Gastrocnemius medialis (tissue), 4 donors: ENCODE measurements around the gene RPS6KA4. TPM values are rescaled to one million over a fixed set of nuclear protein-coding genes. Genes with fewer than 3 reads are reported as not detected.
"Not testable (repeated sequence)": the region's sequence is repeated elsewhere in the genome, so short reads cannot be mapped to it uniquely, and the experiment has no call there.

Experiments
- ATAC-seq, 2 donors: fragments of 150-250 bp; one replicate each; pipeline ENCODE4 v1.9.1; 2016
- DNase-seq, 2 donors: peaks; one replicate each; pipeline ENCODE4 v3.0.0-alpha.2; 2019
- H3K27ac ChIP-seq, 4 donors: fragments of 200-600 bp; sonication (generic); 1 replicate in 1 of 4; 2 replicates in 3 of 4; pipeline ENCODE4 v1.5.1; 2016 to 2018; ENCODE audit warnings: mild to moderate bottlenecking in 2 of 4, moderate library complexity in 1 of 4
- H3K27me3 ChIP-seq, 3 donors: fragments of 200-600 bp; sonication (generic) in 2 of 3; 1 replicate in 1 of 3; 2 replicates in 2 of 3; pipeline versions ENCODE4 v1.5.1 to v1.6.0; 2016 to 2019; ENCODE audit warnings: mild to moderate bottlenecking in 1 of 3, moderate library complexity in 1 of 3
- H3K36me3 ChIP-seq, 2 donors: fragments of 200-600 bp; sonication (generic) in 1 of 2; one replicate each; pipeline ENCODE4 v1.5.1; 2017 to 2018
- H3K4me1 ChIP-seq, 2 donors: fragments of 200-600 bp; sonication (generic) in 1 of 2; one replicate each; pipeline ENCODE4 v1.5.1; 2016 to 2017; ENCODE audit warnings: mild to moderate bottlenecking in 2 of 2
- H3K4me3 ChIP-seq, 4 donors: fragments of 200-600 bp; sonication (generic) in 3 of 4; 1 replicate in 1 of 4; 2 replicates in 3 of 4; pipeline ENCODE4 v1.5.1; 2016 to 2019; ENCODE audit warnings: mild to moderate bottlenecking in 2 of 4
- H3K9me3 ChIP-seq, 3 donors: fragments of 200-600 bp; sonication (generic) in 2 of 3; 1 replicate in 1 of 3; 2 replicates in 2 of 3; pipeline ENCODE4 v1.5.1; 2016 to 2019
- CTCF ChIP-seq, 5 experiments: fragments of 450-650 bp in 3 of 5; fragments of 200-600 bp in 2 of 5; sonication (generic) in 2 of 5; IDR thresholded peaks in 4 of 5; conservative IDR thresholded peaks in 1 of 5; 1 replicate in 4 of 5; 2 replicates in 1 of 5; pipeline ENCODE4 v1.5.1; 2016 to 2019; ENCODE audit warnings: antibody characterized with exemption in 5 of 5, mild to moderate bottlenecking in 3 of 5, moderate library complexity in 3 of 5
- POLR2A ChIP-seq, 2 donors: fragments of 450-650 bp; IDR thresholded peaks; one replicate each; pipeline ENCODE4 v1.6.1; 2017; ENCODE audit warnings: antibody characterized with exemption in 2 of 2, mild to moderate bottlenecking in 2 of 2, moderate library complexity in 2 of 2
- in situ Hi-C, 4 donors: fragments of 200-750 bp; cut with MboI; loops; one replicate each; pipeline versions ENCODE4 v1.15.0 to v1.8.0; 2017; ENCODE audit warnings: low sequenced_read_pairs in 4 of 4
- intact Hi-C: fragments of 100-400 bp; cut with DNase I; formaldehyde crosslinking; loops from one replicate; pipeline ENCODE4 v1.15.1; 2023; ENCODE audit warnings: low total_unique reads
- total RNA-seq, 4 donors: library from RNA; depleted of rRNA; stranded (reverse); fragments of >200 nt; gene quantifications; one replicate each; pipeline versions ENCODE4 v1.1.0 to v1.2.3, GENCODE V29; 2016

The RPS6KA4 gene
- total RNA-seq, 4 donors from 2014 or later, result 16.6 to 27.0 (median 17.2) TPM

- H3K4me3 ChIP-seq, result no peak overlapping the region
- no peak for ATAC-seq
- no peak for TF ChIP-seq POLR2A (IDR thresholded peaks at IDR 0.05)
- no peak for TF ChIP-seq CTCF (IDR thresholded peaks at IDR 0.05 in 4 of 5, conservative IDR thresholded peaks at IDR 0.05 in 1 of 5)
- H3K27ac ChIP-seq, result peak overlapping the region in 3 of 4 donors; percentile 71 to 85 (median 73)
- H3K36me3 ChIP-seq, result peaks cover 0 to 29% of the 10 kb centered on the region in 2 donors
- H3K9me3 ChIP-seq, result no peaks in the 10 kb centered on the region
- DNase-seq, result no peak
- in situ Hi-C loops (no loop called here), intact Hi-C loops (no loop called here)
- no peaks in the 10 kb centered on the region for H3K27me3 ChIP-seq
- peaks cover 39 to 47% of the 10 kb centered on the region in 2 donors for H3K4me1 ChIP-seq
Observed at GRCh38 chr11:64314805-64315561, 44.0 kb upstream of the RPS6KA4 start.

- Histone ChIP-seq H3K36me3 (peaks cover 0 to 38% of the 10 kb centered on the region in 2 donors), H3K4me3 (peak overlapping the region in 1 of 4 donors; percentile 99), H3K27ac (peak overlapping the region; percentile 88 to 98 (median 94)), H3K4me1 (peaks cover 37 to 47% of the 10 kb centered on the region in 2 donors)
- intact Hi-C loops, H3K27me3 ChIP-seq, DNase-seq, H3K9me3 ChIP-seq, ATAC-seq, in situ Hi-C loops: not testable (repeated sequence)
Observed at GRCh38 chr11:64315667-64316526, 43.1 kb upstream of the RPS6KA4 start.

DNA sequence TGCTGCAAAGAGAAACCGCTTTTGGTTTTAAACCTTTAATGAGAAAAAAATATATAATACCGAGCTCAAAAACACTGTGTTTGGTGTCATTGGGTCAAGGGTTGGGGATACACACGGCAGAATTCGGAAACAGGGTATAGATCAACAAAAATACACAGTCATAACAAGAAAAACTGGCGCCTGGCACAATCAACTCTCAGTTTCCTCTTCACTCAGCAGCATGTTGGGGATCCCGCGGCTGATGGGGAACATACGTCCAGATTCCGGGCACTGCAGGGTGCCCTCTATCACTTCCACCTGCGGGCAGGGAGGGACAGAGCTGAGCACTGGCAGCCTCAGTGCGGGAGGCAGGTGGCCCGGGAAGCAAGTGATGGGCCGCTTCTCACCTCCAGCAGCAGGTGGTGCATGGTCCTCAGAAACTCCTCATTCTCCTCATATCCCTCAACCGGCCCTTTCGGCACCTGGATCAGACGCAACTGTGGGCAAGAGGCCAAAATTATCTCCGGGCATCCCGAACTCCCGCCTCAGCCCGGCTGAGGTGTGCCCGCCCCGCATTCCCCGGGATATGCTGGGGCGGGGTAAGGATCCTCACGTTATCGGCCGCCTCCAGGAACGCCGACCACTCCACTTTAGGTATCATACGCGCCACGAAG, 42.2 kb upstream of the RPS6KA4 start:
- intact Hi-C loops (loop anchor here (1.0 kb wide), 1 partner anchor 46 kb away; no protein-coding TSS in a partner anchor), in situ Hi-C loops (no loop called here)
- peaks cover 0 to 44% of the 10 kb centered on the region in 2 donors for H3K36me3 ChIP-seq
- H3K4me1 ChIP-seq, result peaks cover 35 to 47% of the 10 kb centered on the region in 2 donors
- TF ChIP-seq POLR2A (IDR thresholded peaks at IDR 0.05) (no peak), CTCF (IDR thresholded peaks at IDR 0.05 in 4 of 5, conservative IDR thresholded peaks at IDR 0.05 in 1 of 5) (no peak)
- H3K4me3 ChIP-seq, result peak overlapping the region; percentile 73 to 99 (median 91)
- H3K9me3 ChIP-seq, result no peaks in the 10 kb centered on the region
- peak overlapping the region; percentile 88 to 98 (median 94) for H3K27ac ChIP-seq
- DNase-seq (peak in 1 of 2 donors; percentile 42), ATAC-seq (peak in 1 of 2 donors; percentile 0)
- no peaks in the 10 kb centered on the region for H3K27me3 ChIP-seq

GRCh38 chr11:64317325-64317960, 41.5 kb upstream of the RPS6KA4 start, which contains the start of gene TRMT112:
Gene TRMT112, minus strand, starts transcription at chr11:64317559. Its CDS starts 33 bp downstream, at chr11:64317526.
- in situ Hi-C loops (no loop called here), intact Hi-C loops (loop anchor here (1.0 kb wide), 1 partner anchor 47 kb away; no protein-coding TSS in a partner anchor)
- H3K36me3 ChIP-seq, result peaks cover 0 to 44% of the 10 kb centered on the region in 2 donors
- no peaks in the 10 kb centered on the region for H3K27me3 ChIP-seq
- ATAC-seq (peak; percentile 86 to 93), DNase-seq (peak; percentile 99)
- H3K9me3 ChIP-seq, result no peaks in the 10 kb centered on the region
- peaks cover 32 to 43% of the 10 kb centered on the region in 2 donors for H3K4me1 ChIP-seq
- TF ChIP-seq CTCF (IDR thresholded peaks at IDR 0.05 in 4 of 5, conservative IDR thresholded peaks at IDR 0.05 in 1 of 5) (no peak), POLR2A (IDR thresholded peaks at IDR 0.05) (peak; percentile 78 to 82)
- peak within 1 kb of the TSS; percentile 88 to 98 (median 94) for H3K27ac ChIP-seq
- peak within 1 kb of the TSS; percentile 73 to 99 (median 91) for H3K4me3 ChIP-seq
